Naive thymus-derived CD8-positive, alpha-beta T cell (primary cell): Measurements from ENCODE around the gene RASAL3. TPM values are rescaled to one million over a fixed set of nuclear protein-coding genes. Genes with fewer than 3 reads are reported as not detected.
A peak's percentile ranks its signal among the peaks of the same experiment; 100 is the strongest.

Source experiments
- ATAC-seq, 2 donors: fragments of 150-1000 bp; cut with Tn5 transposase in 1 of 2; sonication (Bioruptor Pico), chemical (Tn5 transposase) in 1 of 2; 1 replicate in 1 of 2; 2 replicates in 1 of 2; pipeline ENCODE4 v1.10.0; 2021; ENCODE audit warnings: mild to moderate bottlenecking in 2 of 2, moderate library complexity in 2 of 2
- POLR2A ChIA-PET: fragments of 350-600 bp; sonication (Branson Sonifier 250); formaldehyde crosslinking; loops from one replicate; lab custom pipeline; 2021; ENCODE audit warnings: antibody characterized with exemption; lab: Charles Lee
- DNase-seq, 10 donors: peaks; one replicate each; pipeline versions ENCODE4 v3.0.0 to v3.0.0-alpha.2; 2020 to 2022
- H3K27ac Mint-ChIP-seq, 10 donors: one replicate each; pipeline ENCODE4 v1.8.0; 2020 to 2022; ENCODE audit warnings: mild to moderate bottlenecking in 10 of 10, mixed read lengths in 10 of 10, moderate library complexity in 4 of 10, inconsistent platforms in 1 of 10
- H3K27me3 Mint-ChIP-seq, 5 donors: one replicate each; pipeline ENCODE4 v1.8.0; 2021 to 2022; ENCODE audit warnings: mixed read lengths in 5 of 5
- H3K36me3 Mint-ChIP-seq, 3 donors: one replicate each; pipeline ENCODE4 v1.8.0; 2020 to 2022; ENCODE audit warnings: mixed read lengths in 3 of 3, mild to moderate bottlenecking in 2 of 3, inconsistent platforms in 1 of 3
- H3K4me1 Mint-ChIP-seq, 4 donors: one replicate each; pipeline ENCODE4 v1.8.0; 2021 to 2022; ENCODE audit warnings: mixed read lengths in 4 of 4
- H3K4me3 Mint-ChIP-seq, 10 donors: one replicate each; pipeline ENCODE4 v1.8.0; 2020 to 2022; ENCODE audit warnings: mild to moderate bottlenecking in 10 of 10, mixed read lengths in 10 of 10, moderate library complexity in 6 of 10, inconsistent platforms in 1 of 10
- H3K9me3 Mint-ChIP-seq, 9 donors: one replicate each; pipeline ENCODE4 v1.8.0; 2020 to 2022; ENCODE audit warnings: mixed read lengths in 9 of 9, mild to moderate bottlenecking in 3 of 9, inconsistent platforms in 1 of 9, moderate library complexity in 1 of 9
- polyA plus RNA-seq, 3 donors: library from polyadenylated mRNA; unstranded; fragments of 300-500 nt; fragmentation: Illumina TruSeq; gene quantifications; one replicate each; pipeline ENCODE4 v1.2.3, GENCODE V29; 2021
- total RNA-seq, 8 experiments: library from RNA in 2 of 8; stranded (reverse) in 2 of 8; gene quantifications; one replicate each; pipeline ENCODE4 v1.2.3 and lab custom pipeline; 2021 to 2026

RASAL3 gene
- total and polyA plus RNA-seq, 5 experiments from 2014 or later = 50.5 to 218 (median 159) TPM

DNA sequence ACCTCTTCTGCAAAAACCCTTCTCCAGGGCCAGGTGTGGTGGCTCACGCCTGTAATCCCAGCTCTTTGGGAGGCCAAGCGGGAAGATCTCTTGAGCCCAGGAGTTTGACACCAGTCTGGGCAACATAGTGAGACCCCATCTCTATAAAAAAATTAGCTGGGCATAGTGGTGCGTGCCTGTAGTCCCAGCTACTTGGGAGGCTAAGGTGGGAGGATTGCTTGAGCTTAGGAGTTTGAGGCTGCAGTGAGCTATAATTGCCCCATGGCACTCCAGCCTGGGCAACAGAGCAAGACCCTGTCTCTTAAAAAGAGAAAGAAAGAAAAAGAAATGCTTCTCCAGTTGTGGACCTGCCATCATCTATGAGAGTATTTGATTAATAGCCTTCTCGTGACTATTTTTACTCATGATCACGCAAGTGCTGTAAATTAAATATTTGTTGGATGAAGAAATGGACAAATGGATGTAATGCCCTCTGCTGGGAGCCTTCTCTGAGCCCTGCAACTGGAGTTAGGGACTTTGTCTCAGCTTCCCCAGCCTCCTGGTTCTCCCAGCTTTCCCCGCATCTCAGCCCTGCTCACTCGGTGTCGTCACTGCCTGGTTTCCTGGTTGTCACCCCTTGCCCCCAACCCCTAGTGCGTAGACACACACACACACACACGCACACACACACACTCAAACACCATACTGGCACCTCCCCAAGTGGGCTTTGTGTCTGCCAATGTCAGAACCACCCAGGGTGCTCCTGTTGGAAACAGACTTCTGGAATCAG, 26.8 kb downstream of the RASAL3 start:
- ATAC-seq (no peak), DNase-seq (peak in 1 of 10 donors; percentile 56)
- Mint-ChIP-seq H3K27ac (peak overlapping the region in 1 of 10 donors; percentile 32), H3K4me3 (no peak overlapping the region), H3K4me1 (peaks cover 7 to 10% (median 8%) of the 10 kb centered on the region in 4 donors), H3K27me3 (no peaks in the 10 kb centered on the region), H3K9me3 (no peaks in the 10 kb centered on the region), H3K36me3 (no peaks in the 10 kb centered on the region)
- POLR2A ChIA-PET = interaction anchor here (0.6 to 3.6 kb wide), 2 partner anchors 26 to 917 kb away, joined by 3 to 12 read pairs; no protein-coding TSS in a partner anchor

DNA sequence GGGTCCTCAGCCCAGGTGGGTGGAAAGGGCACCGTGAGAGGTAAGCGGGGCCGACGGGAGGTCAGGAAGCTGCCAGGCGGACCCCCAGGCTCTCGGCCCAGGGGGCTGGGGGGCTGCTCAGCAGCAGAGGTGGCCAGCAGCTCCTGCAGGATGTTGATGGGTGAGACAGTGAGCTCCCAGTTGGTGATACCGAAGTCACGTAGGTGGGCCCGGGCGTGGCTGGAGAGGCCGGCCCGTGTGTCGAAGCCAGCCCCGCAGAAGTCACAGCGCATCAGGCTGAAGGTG, 27.6 kb downstream of the RASAL3 start:
- Mint-ChIP-seq H3K4me1 (peaks cover 9 to 13% (median 11%) of the 10 kb centered on the region in 4 donors), H3K27ac (no peak overlapping the region), H3K9me3 (no peaks in the 10 kb centered on the region), H3K4me3 (no peak overlapping the region), H3K36me3 (no peaks in the 10 kb centered on the region), H3K27me3 (no peaks in the 10 kb centered on the region)
- DNase-seq (peak in 1 of 10 donors; percentile 52), ATAC-seq (no peak)
- POLR2A ChIA-PET = interaction anchor here (0.5 to 3.6 kb wide), 4 partner anchors 12 to 918 kb away, joined by 3 to 12 read pairs (median 4); no protein-coding TSS in a partner anchor

DNA sequence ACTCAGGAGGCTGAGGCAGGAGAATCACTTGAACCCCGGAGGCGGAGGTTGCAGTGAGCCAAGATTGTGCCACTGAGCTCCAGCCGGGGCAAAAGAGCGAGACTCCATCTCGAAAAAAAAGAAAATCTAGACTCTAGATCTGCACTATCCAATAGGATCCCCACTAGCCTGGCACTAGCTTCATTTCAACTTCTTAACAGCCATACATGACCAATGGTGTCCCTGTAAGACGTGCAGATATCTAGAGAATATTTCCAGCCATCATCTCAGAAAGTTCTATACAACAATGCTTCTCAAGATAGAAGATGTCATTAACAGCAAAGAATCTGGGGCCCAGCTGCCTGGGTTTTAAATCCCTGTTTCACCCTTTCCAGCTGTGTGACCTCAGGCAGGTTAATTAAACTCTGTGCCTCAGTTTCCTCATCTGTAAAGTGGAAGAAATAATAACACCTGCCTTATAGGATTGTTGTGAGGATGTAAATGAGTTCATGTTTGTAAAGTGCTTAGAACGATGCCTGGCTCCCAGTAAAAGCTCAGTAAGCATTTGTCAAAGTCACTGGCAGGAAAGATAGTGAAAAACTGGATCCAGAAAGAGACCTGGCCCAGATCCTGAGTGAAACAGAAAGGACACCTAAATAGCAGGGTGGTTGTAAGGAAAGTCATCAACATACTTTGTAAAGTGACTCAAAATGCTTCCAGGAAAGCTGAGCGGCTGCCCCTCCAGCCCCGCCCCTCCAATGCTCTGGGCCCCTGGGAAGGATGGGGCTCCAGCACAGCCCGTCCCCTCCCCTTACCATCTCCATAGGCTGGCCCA, 28.1 kb downstream of the RASAL3 start:
- no peaks in the 10 kb centered on the region for H3K36me3 Mint-ChIP-seq
- no peaks in the 10 kb centered on the region for H3K27me3 Mint-ChIP-seq
- no peak overlapping the region for H3K4me3 Mint-ChIP-seq
- H3K4me1 Mint-ChIP-seq = peaks cover 14 to 19% (median 16%) of the 10 kb centered on the region in 4 donors
- no peak overlapping the region for H3K27ac Mint-ChIP-seq
- POLR2A ChIA-PET = interaction anchor here (0.5 to 3.6 kb wide), 4 partner anchors 13 to 832 kb away, joined by 3 to 12 read pairs (median 4); no protein-coding TSS in a partner anchor
- no peaks in the 10 kb centered on the region for H3K9me3 Mint-ChIP-seq
- DNase-seq = no peak
- no peak for ATAC-seq

DNA sequence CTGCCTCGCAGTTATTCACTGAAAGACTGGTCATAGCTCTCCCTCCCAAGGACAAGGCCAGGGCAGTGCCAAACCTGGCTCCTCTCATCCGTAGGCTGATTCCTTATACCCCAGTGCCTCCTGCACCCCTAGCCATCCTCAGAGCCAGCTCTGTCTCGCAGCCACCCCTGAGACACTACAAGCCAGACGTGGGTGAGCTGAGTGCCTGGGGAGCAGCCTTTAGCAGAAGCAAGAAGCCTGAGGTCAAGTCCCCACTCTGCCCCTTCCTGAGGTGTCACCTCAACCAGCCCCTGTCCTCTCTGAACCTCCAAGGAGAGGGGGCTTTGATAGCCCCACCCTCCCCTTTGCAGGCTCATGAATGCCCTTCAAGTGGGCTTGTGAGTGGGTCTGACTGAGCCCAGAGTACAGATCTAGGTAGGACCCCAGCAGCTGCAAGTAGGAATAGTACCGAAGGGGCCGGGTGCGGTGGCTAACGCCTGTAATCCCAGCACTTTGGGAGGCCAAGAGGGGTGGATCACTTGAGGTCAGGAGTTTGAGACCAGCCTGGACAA, 30.8 kb downstream of the RASAL3 start:
- peak overlapping the region; percentile 84 to 99 (median 95) for H3K27ac Mint-ChIP-seq
- no peaks in the 10 kb centered on the region for H3K27me3 Mint-ChIP-seq
- ATAC-seq (no peak), DNase-seq (peak in 1 of 10 donors; percentile 61)
- peaks cover 19 to 32% (median 27%) of the 10 kb centered on the region in 4 donors for H3K4me1 Mint-ChIP-seq
- POLR2A ChIA-PET = interaction anchor here (0.6 to 6.8 kb wide), 16 partner anchors 11 to 122 kb away, joined by 3 to 87 read pairs (median 6); partner anchors contain the start of genes AKAP8, AKAP8L, RASAL3 and WIZ
- no peaks in the 10 kb centered on the region for H3K9me3 Mint-ChIP-seq
- H3K36me3 Mint-ChIP-seq = no peaks in the 10 kb centered on the region
- H3K4me3 Mint-ChIP-seq = peak overlapping the region; percentile 88 to 99 (median 94)

DNA sequence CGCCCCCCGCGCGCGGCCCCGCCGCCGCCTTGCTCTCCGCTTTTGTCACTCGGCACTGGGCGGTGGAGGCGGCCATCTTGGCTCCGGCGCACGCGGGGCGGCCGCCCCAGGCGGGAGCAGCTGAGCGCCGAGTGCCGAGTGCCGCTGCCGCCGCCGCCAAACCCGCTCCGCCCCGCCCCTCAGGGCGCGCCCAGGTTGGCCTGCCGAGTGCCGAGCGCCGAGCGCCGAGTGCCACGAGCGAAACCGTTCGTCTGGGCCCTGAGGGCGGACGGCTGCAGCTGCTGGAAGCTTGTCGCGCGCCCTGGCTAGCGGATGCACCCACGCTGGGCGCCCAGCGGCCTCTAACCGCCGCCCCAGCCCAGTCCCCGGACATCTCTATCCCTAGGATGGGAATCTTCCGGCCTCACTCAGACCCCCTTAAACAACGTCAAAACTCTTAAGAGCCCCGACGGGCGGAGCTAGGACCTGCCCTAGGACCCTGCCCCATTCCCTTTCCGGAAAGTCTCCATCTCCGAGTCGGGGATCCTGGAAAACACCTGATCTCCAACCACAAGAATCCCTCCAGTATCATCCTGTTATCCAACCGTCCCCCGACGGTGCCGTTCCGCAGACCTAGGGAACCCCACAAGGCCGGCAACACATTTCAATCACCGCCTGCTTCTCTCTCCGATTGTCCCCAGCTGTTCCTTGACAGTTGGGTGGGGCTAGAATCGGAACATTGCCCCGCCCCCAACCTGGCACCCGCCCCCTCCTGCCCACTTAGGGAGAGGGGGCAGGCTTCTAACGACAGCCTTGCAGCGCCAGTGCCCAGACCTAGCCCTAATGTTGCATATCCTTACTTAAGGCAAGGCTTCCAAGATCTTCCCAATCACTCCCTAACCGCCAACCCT, 31.5 kb downstream of the RASAL3 start:
- DNase-seq (peak; percentile 83 to 94 (median 90)), ATAC-seq (peak; percentile 89 to 94)
- POLR2A ChIA-PET = interaction anchor here (0.6 to 6.8 kb wide), 18 partner anchors 10 to 123 kb away, joined by 3 to 87 read pairs (median 6); partner anchors contain the start of genes AKAP8, AKAP8L, BRD4 and RASAL3

DNA sequence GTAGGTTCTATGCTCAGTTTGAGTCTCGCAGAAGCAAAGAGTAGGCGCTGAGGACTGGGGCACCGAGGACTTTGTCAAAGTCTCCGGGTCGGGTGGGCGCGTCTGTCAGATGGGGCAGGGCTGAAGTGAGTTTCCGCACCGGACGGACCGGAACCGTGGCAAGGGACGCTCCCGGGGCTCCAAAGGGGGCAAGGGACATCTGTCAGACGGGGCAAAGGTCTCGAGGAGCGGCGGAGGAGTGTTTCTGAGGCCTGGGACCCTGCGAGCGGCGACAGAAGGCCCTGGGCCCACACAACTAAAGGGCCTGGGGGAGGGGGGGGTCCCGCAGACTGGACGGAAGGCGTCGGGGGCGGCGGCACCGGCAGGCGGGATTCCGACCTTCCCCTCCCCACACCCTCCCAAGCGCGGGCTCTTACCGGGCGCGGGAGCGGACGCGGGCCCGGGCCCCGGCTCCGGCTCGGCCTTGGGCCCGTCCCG, 32.3 kb downstream of the RASAL3 start:
- Mint-ChIP-seq H3K4me1 (peaks cover 19 to 38% (median 29%) of the 10 kb centered on the region in 4 donors), H3K27me3 (no peaks in the 10 kb centered on the region), H3K27ac (peak overlapping the region; percentile 77 to 97 (median 95)), H3K36me3 (peaks cover 0 to 4% (median 4%) of the 10 kb centered on the region in 3 donors), H3K9me3 (no peaks in the 10 kb centered on the region), H3K4me3 (peak overlapping the region; percentile 94 to 98 (median 96))
- DNase-seq = peak in 2 of 10 donors; percentile 26 to 59
- peak; percentile 1 to 10 for ATAC-seq
- POLR2A ChIA-PET = interaction anchor here (0.8 to 6.8 kb wide), 15 partner anchors 10 to 124 kb away, joined by 3 to 87 read pairs (median 8); partner anchors contain the start of genes AKAP8, AKAP8L, RASAL3 and WIZ

More for the DNA sequence above, 31.5 kb downstream of the RASAL3 start:
- Mint-ChIP-seq H3K27ac (peak overlapping the region; percentile 84 to 99 (median 95)), H3K4me3 (peak overlapping the region; percentile 88 to 99 (median 94)), H3K36me3 (no peaks in the 10 kb centered on the region), H3K9me3 (no peaks in the 10 kb centered on the region), H3K27me3 (no peaks in the 10 kb centered on the region), H3K4me1 (peaks cover 19 to 34% (median 29%) of the 10 kb centered on the region in 4 donors)

DNA sequence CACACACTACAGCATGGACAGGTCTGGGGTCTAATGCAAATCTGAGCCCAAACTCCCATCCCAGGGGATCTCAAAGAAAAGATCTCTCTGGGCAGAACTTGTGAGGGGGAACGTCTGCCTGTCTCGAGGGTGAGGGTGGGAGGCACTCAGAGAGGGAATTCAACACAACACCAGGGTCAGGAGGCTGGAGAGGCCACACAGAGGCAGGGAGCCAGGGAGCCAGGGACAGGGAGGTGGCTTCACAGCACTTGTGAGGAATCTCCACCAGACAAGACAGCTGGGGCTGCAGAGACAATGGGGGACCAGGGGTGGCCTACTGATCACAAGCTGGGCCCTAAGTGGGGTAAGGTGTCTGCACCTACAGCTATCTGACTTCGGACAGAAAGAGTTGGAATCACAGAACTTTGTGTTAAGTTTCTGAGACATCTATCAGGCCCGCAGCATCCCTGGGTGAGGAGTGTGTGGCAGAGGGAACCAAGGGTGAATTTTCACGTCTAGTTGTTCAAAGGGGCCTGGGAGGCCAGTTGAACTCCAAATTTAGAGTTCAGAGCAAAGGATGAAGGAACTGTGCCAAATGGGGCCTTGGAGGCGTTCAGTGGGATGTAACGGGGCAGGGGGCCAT, 32.8 kb downstream of the RASAL3 start:
- POLR2A ChIA-PET = interaction anchor here (0.9 to 6.8 kb wide), 6 partner anchors 13 to 120 kb away, joined by 3 to 87 read pairs (median 11); partner anchors contain the start of genes AKAP8L and WIZ
- H3K27ac Mint-ChIP-seq = peak overlapping the region; percentile 77 to 97 (median 95)
- H3K27me3 Mint-ChIP-seq = no peaks in the 10 kb centered on the region
- H3K4me3 Mint-ChIP-seq = peak overlapping the region; percentile 94 to 98 (median 96)
- H3K9me3 Mint-ChIP-seq = no peaks in the 10 kb centered on the region
- H3K36me3 Mint-ChIP-seq = peaks cover 0 to 9% (median 5%) of the 10 kb centered on the region in 3 donors
- peaks cover 19 to 38% (median 29%) of the 10 kb centered on the region in 4 donors for H3K4me1 Mint-ChIP-seq
- ATAC-seq (no peak), DNase-seq (peak in 1 of 10 donors; percentile 53)

DNA sequence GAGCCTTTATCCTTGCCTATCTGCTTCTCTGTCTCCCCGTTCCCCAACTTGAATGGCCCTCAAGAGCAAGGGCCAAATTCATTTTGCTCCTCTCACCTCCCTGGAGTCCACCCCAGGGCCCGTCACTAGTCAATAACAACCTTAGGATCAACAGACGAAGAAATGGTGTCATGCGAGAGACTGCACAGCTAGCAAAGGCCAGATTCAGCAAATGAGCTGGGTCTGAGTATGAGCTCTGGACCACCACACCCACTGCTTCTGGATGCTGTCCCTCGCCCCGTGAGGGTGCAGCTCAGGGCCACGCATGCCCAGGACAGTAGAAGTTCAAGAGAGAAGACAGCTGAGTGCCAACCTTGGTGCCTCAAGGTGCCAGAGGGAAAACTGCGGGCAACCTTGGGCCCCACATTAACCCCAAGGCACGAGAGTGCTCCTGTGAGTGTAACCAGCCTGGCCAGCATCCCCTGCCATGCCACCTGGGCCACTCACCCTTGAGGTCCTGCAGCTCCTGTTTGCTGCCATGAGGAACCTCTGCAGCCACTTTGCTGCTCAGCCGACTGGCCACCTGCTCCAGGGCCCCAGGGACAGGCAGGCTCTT, 33.7 kb downstream of the RASAL3 start:
- no peaks in the 10 kb centered on the region for H3K27me3 Mint-ChIP-seq
- ATAC-seq (no peak), DNase-seq (no peak)
- peak overlapping the region in 5 of 10 donors; percentile 29 to 86 (median 65) for H3K27ac Mint-ChIP-seq
- H3K9me3 Mint-ChIP-seq = no peaks in the 10 kb centered on the region
- POLR2A ChIA-PET = interaction anchor here (2.4 to 6.8 kb wide), 2 partner anchors 12 to 121 kb away, joined by 5 to 87 read pairs; partner anchors contain the start of gene AKAP8L
- peaks cover 26 to 44% (median 30%) of the 10 kb centered on the region in 4 donors for H3K4me1 Mint-ChIP-seq
- peak overlapping the region; percentile 94 to 98 (median 96) for H3K4me3 Mint-ChIP-seq
- peaks cover 0 to 16% (median 11%) of the 10 kb centered on the region in 3 donors for H3K36me3 Mint-ChIP-seq

DNA sequence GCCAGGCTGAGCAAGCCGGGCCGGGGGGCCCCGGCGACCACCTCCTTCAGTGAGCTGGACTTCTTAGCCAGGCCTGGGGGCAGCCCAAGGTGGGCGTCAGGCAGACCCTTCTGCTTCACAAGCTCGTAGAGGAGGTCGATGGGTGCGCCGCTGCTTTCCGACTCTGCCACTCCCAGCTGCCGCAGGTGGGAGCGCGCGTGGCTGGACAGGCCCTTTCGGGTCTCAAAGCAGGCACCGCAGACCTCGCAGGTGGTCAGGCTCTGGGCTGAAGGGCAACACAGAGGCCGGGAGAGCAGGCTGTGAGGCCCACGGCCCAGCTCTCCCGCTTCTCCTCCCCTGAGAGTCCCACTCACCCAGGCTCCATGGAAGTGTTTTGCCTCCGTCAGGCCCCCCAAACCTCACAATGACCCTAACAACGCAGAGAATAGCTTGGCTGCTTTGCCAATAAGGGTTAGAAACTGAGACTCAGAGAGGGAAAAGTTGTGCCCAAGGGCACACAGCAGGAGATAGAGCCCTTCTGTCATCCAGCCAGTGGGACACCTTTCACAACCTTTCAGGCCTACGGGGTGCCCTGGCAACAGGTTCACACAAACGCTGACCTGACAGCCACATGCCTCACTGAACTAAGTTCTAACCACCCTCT, 34.4 kb downstream of the RASAL3 start:
- no peak for DNase-seq
- Mint-ChIP-seq H3K4me3 (peak overlapping the region in 7 of 10 donors; percentile 40 to 94 (median 65)), H3K27me3 (no peaks in the 10 kb centered on the region), H3K27ac (peak overlapping the region in 4 of 10 donors; percentile 38 to 86 (median 58)), H3K36me3 (peaks cover 0 to 17% (median 11%) of the 10 kb centered on the region in 3 donors), H3K9me3 (no peaks in the 10 kb centered on the region), H3K4me1 (peaks cover 26 to 44% (median 30%) of the 10 kb centered on the region in 4 donors)
- POLR2A ChIA-PET = interaction anchor here (0.7 to 6.8 kb wide), 5 partner anchors 12 to 150 kb away, joined by 3 to 87 read pairs (median 3); partner anchors contain the start of gene AKAP8L
- ATAC-seq = no peak
